Stromal cell of bone marrow (primary cell): Measurements from ENCODE around the gene NME5.
A peak's percentile ranks its signal among the peaks of the same experiment; 100 is the strongest.
"Not testable (repeated sequence)": the region's sequence is repeated elsewhere in the genome, so short reads cannot be mapped to it uniquely, and the experiment has no call there.

Source experiments
- DNase-seq: peaks from one replicate; pipeline ENCODE4 v3.0.0-alpha.2; 2012; ENCODE audit warnings: low read depth

Gene NME5

GRCh38 chr5:138138949-138139780 is at the start of gene NME5:
Gene NME5 (minus strand): TSS chr5:138139428. CDS start chr5:138138780, 648 bp downstream.
- DNase-seq = peak; percentile 45

DNA sequence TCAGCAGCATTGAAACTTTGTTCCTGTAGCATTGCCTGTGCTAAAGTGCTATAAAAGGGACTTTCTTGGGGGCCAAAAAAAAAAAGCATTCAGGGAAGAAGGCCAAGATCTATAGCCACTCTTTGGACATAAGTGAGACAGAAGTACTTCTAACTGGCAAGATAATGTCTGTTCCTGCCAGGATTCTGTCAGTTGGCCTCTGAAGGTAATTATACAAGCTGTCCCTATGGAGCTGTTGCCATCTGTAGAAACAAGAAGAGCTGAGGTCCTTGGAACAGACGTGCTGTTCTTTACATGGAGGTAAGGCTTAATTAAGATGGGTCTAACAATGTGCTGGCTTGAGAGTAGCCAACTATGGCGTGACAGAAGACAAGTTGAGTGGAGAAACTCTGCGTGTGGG is 49.4 kb upstream of the NME5 start:
- no peak for DNase-seq

DNA sequence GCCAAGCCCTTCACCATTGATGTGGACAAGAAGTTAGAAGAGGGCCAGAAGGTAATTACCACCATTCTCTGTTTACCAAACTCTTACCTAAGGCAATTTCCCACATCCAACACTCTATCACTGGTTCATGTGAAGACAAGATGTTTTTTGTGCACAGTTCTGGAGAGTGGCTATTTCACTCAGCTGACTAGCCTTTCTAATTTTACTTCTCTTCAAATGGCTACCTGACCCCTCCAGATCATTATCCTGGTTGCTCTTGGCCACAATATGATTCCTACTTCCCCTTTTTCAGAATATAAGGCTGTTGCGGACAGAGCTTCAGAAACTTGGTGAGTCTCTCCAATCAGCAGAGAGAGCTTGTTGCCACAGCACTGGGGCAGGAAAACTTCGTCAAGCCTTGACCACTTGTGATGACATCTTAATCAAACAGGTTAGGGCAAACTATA is 46.8 kb upstream of the NME5 start:
- no peak for DNase-seq

GRCh38 chr5:138182808-138183207 is 43.6 kb upstream of the NME5 start:
- DNase-seq = no peak

DNA sequence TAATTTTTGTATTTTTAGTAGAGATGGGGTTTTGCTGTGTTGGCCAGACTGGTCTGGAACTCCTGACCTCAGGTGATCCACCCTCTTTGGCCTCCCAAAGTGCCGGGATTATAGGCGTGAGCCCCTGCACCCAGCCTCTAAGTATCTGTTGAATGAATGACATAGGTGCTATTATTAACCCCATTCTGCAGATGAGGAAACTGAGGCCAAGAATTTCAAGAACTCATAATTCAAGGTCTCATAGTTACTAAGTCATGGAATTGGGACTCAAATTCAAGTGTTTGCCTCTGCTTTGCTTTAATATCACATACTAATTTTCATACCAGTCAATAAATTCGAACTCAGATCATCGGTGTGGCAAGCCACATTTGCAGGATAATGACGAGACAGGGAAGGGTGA is 41.6 kb upstream of the NME5 start:
- DNase-seq = no peak

DNA sequence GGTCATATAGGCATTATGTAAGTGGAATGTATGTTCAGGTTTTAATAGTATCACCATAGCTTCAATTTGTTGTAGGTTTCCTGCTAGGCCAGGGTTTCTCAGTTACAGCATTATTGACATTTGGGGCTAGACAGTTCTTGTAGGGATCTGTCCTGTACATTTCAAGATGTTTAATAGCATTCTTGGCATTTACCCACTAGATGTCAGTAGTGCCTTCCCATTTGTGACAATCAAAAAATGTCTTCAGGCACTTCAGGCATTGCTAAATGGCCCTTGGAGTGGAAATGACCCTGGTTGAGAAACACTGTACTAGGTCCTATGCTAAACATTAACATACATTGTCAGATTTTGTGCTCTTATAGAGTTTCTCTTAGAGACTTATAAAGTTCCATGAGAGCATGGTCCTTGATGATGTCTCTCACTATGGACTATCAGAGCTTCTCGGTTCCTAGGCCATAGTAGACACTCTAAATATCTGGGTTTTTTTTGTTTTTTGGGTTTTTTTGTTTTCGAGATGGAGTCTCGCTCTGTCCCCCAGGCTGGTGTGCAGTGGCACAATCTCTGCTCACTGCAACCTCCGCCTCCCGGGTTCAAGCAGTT is 41.1 kb upstream of the NME5 start:
- peak; percentile 44 for DNase-seq

GRCh38 chr5:138179277-138179857 is 40.1 kb upstream of the NME5 start:
- DNase-seq = no peak

GRCh38 chr5:138178516-138179276 is 39.5 kb upstream of the NME5 start, which contains the start of the genes BRD8 and KIF20A:
Gene BRD8 (minus strand): TSS chr5:138178630. CDS start chr5:138178614, 16 bp downstream.
Gene KIF20A (plus strand): TSS chr5:138179112. CDS start chr5:138179681, 569 bp downstream.
- DNase-seq = peak; percentile 96

DNA sequence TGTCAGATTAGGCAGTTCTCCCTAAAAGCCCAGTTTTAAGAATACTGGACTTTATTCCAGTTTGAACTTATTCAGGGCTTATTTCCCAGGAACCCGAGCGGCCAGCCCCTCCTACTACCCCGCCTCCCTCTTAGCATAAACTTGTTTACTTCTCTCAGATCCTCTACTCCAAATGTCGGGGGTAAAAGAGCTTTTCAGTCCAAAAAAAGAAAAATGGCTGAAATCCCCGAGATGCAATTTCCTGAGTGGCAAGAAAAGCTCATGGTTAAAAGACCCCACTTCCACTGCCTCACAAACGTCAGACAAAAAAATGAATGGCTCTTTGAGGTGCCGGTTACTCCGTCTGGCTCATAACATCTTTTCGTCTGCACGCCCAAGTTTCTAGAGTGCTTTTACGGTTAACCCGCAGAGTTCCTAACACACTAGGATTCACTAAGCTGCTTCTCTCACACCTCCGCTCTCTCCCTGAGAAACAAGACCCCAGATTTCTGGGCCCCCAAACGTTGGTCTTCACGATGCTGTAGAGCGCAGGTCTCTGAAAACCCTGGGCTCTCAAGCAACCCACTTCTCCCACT is 38.8 kb upstream of the NME5 start:
- DNase-seq = peak; percentile 11

DNA sequence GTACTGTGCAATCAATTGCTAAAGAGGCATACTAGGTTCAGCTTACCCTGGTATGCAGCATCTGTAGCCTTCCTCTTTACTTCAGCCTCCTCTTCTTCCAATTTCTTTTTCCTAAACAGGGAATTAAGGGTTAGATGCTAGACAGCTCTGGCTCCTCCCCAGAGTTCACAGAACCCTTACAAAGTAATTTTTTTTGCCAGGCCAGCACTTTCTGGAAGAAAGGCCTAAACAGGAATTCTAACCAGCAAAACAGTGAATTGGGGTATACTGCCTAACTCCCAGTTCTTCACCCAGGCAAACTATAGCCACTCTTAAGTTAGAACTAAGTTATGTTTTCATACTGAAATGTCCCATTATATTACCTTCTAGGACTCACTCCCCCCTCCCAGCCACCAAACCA is 31.1 kb upstream of the NME5 start:
- no peak for DNase-seq

DNA sequence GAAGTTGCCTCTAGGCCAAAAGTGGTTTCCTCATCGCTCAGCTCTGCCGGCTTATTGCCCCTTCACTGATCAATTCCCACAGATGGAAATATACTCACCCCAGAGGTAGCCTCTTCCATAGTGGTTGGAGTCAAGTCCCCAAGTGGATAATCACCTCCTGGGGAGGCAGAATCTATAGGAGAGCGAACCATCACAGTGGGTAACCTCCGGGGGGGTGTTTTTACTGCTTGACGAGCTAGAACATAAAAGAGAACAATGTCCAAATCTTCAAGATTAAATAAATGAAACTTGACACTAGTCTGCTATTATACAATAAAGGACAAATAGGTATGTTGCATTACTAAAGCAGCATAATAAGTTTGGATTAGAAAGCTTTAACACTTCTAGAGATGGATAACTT is 29.9 kb upstream of the NME5 start:
- DNase-seq = no peak

DNA sequence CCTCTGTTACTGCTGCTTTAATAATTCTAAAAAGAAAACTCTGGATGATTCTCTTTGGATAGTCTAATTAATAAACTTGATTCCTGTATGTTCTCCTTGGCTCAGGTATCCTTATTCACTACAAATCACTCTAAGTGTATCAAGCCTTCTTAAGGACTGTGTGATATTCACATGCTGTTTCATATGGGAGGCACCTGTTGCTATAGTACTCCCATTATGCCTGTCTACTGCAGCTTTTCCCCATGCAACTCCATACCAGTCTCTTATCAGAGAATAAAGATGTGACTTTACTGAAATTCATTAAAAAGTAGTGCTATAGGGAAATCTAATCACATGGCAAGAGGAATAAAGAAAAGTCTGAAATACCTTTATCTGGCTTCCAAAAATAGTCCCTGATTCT is 24.5 kb upstream of the NME5 start:
- DNase-seq = no peak

GRCh38 chr5:138160706-138161105 is 21.5 kb upstream of the NME5 start:
- DNase-seq = no peak

DNA sequence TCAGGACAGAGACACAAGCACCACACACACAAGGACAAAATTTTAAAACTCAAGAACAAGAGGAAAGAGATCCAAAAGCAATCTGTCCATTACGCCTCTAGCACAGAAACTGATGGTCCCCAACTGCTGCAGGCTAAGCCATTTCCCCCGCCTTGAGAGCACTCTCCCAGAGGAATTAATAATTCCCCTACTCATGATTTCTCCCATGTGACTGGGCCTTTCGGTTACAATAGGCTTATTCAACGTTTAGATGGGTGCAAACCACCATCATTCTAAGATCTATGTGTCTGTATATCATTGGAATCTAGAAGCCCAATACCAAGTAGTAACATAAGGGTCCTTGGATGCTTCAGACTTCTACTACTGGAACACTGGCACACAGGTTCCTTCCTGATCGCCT is 20.4 kb upstream of the NME5 start:
- no peak for DNase-seq

DNA sequence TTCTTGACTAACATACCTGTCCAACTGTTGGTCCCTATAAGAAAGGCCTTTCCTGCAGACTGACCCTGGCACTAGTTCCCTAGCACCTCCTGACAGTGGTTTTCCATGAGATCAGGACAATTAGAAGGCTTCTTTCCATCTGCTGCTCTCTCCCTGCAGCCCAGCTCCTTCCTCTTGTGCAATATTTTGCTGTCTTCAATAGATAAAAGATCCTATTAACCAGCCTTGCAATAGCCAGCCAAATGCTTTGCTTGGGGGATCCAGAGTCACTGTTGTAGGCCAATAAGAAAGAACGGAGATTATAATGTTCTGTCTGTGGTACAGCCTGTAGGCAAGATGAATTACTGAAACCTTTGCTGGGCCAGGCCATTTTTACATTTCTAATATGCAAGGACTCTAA is 18.4 kb upstream of the NME5 start:
- DNase-seq = no peak

DNA sequence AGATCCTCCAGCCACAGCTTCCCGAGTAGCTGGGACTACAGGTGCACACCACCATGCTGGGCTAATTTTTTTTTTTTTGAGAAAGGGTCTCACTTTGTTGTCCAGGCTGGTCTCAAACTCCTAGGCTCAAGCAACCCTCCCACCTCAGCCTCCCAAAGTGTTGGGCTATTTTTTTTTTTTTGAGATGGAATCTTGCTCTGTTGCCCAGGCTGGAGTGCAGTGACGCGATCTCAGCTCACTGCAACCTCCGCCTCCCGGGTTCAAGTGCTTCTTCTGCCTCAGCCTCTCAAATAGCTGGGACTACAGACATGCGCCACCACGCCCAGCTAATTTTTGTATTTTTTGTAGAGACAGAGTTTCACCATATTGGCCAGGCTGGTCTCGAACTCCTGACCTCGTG is 16.7 kb upstream of the NME5 start:
- DNase-seq = not testable (repeated sequence)

DNA sequence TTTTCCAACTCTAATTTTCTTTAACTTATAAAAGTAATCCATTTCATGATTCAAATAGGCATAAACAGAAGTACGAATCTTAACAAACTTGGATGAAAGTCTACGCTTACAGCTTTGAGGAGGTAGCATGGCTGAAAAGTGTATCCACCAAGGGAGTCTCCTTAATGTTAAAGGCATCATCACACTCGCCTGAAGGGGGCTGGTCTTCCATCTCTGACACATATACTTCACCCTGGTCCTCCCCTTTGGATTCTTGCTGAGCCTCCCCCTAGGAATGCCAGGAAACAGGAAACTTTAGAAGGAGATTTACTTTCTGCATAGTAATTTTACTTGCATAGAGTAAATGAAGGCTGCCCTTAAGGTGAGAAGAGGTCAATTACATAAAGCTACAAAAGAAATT is 10.3 kb upstream of the NME5 start:
- DNase-seq = no peak

GRCh38 chr5:138148811-138149210 is 9.6 kb upstream of the NME5 start:
- DNase-seq = peak; percentile 86

GRCh38 chr5:138143578-138143977 is 4.3 kb upstream of the NME5 start:
- not testable (repeated sequence) for DNase-seq

DNA sequence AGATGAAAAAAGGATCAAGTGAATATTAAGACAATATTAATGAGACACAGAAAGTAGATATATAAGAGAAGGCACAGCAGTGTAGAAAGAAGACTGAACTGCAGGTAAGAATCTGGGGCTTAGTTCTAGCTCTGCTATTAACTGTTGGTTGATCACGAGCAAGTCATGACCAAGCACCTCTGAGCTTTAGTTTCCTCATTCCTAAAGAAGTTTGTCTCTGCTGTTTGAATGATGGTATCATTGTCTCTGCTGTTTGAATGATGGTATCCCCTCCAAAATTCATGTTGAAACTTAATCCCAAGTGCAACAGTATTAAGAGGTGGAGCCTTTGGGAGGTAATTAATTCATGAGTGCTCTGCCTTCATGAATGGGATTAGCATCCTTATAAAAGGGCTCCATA is 2.5 kb upstream of the NME5 start:
- DNase-seq = no peak

GRCh38 chr5:138140268-138140667 is 1.0 kb upstream of the NME5 start:
- no peak for DNase-seq

DNA sequence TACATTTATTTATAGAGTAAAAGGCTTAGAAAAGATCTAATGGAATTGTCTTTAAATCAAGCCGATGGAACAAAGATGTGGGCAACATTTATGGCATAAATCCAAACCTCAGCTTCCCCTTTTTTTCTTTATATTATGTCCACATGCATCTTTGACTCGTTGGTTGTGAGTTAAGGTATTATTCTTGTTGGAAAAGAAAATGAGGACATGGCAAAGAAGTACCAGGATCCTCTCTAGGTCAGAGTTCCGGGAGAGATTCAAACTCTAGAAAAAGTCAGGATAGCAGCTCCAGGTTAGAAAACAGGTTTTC is 508 bp upstream of the NME5 start:
- no peak for DNase-seq
